A673 (cell line): ENCODE data around the gene RHAG.

Experiments used
- CTCF ChIP-seq: fragments of 300-800, 200-600 bp; sonication (generic); conservative IDR thresholded peaks from 2 replicates; pipeline ENCODE4 v1.5.1; 2017; ENCODE audit warnings: low read depth, mild to moderate bottlenecking, antibody characterized with exemption, low read length, moderate library complexity, mixed read lengths
- EZH2 ChIP-seq: fragments of 200-600 bp; sonication (generic); IDR thresholded peaks from 2 replicates; pipeline ENCODE4 v1.6.1; 2017; ENCODE audit warnings: borderline replicate concordance, low read depth, mild to moderate bottlenecking, mixed read lengths, antibody characterized with exemption, low read length; ENCODE audit not compliant: poor library complexity, severe bottlenecking

GRCh38 chr6:49646942-49647341 is 10.3 kb upstream of the RHAG start:
- TF ChIP-seq CTCF: no peak
- no peak for TF ChIP-seq EZH2
